Stimulated activated CD8-positive, alpha-beta memory T cell treated with anti-CD3 and anti-CD28 coated beads, Interleukin-15, amount 100 ng/mL, for 24 hours (primary cell): ENCODE results near the gene CDH23.

ENCODE experiments used
- DNase-seq: peaks from one replicate; pipeline ENCODE4 v3.0.0-alpha.2; 2020; ENCODE audit warnings: low read depth

The CDH23 gene

GRCh38 chr10:71745664-71746250, 349.0 kb downstream of the CDH23 start:
- DNase-seq, result no peak

- no peak for DNase-seq
Measured at GRCh38 chr10:71746344-71747037, 349.8 kb downstream of the CDH23 start.

GRCh38 chr10:71747039-71747531, 350.4 kb downstream of the CDH23 start:
- no peak for DNase-seq

- no peak for DNase-seq
Measured at GRCh38 chr10:71747551-71748523, 351.1 kb downstream of the CDH23 start.

- DNase-seq, result no peak
Measured at GRCh38 chr10:71748671-71749191, 352.0 kb downstream of the CDH23 start.

GRCh38 chr10:71749396-71749795, 352.7 kb downstream of the CDH23 start:
- no peak for DNase-seq

- DNase-seq, result no peak
Measured at GRCh38 chr10:71750124-71750841, 353.6 kb downstream of the CDH23 start.

- no peak for DNase-seq
Measured at GRCh38 chr10:71750986-71751385, 354.3 kb downstream of the CDH23 start.

GRCh38 chr10:71751515-71752224, 354.9 kb downstream of the CDH23 start:
- no peak for DNase-seq

- no peak for DNase-seq
Measured at GRCh38 chr10:71752391-71753090, 355.8 kb downstream of the CDH23 start.

- no peak for DNase-seq
Measured at GRCh38 chr10:71753091-71753959, 356.6 kb downstream of the CDH23 start.

- no peak for DNase-seq
Measured at GRCh38 chr10:71753960-71754505, 357.3 kb downstream of the CDH23 start.

GRCh38 chr10:71754562-71754961, 357.8 kb downstream of the CDH23 start:
- no peak for DNase-seq

- DNase-seq, result no peak
Measured at GRCh38 chr10:71755179-71755879, 358.6 kb downstream of the CDH23 start.

- DNase-seq, result no peak
Measured at GRCh38 chr10:71756311-71757191, 359.8 kb downstream of the CDH23 start.

- DNase-seq, result no peak
Measured at GRCh38 chr10:71757399-71757922, 360.7 kb downstream of the CDH23 start.

GRCh38 chr10:71761105-71761511, 364.4 kb downstream of the CDH23 start:
- DNase-seq, result no peak
